K562 (cell line): Measurements from ENCODE around the gene C15orf62. TPM values are rescaled to one million over a fixed set of nuclear protein-coding genes. Genes with fewer than 3 reads are reported as not detected.
A peak's percentile ranks its signal among the peaks of the same experiment; 100 is the strongest.

ENCODE experiments used
- ARNT ChIP-seq, 2 experiments: fragments of 450-650 bp; IDR thresholded peaks; 2 replicates each; pipeline ENCODE4 v1.6.1; 2016; ENCODE audit warnings: mild to moderate bottlenecking in 1 of 2
- CREB1 ChIP-seq, 2 experiments: sonication (generic) in 1 of 2; formaldehyde crosslinking in 1 of 2; IDR thresholded peaks; 2 replicates each; pipeline versions ENCODE4 v1.6.1 to v1.8.0; 2012 to 2022; ENCODE audit warnings: inconsistent platforms in 1 of 2, mild to moderate bottlenecking in 1 of 2, missing genetic modification reagents in 1 of 2, moderate library complexity in 1 of 2
- E4F1 ChIP-seq: fragments of 250-450 bp; sonication (Bioruptor Pico); IDR thresholded peaks from 2 replicates; pipeline ENCODE4 v1.5.0; 2021; ENCODE audit warnings: mild to moderate bottlenecking, borderline replicate concordance
- GMEB1 ChIP-seq: fragments of 250-450 bp; sonication (Bioruptor Pico); IDR thresholded peaks from 2 replicates; pipeline ENCODE4 v1.4.0; 2020; ENCODE audit warnings: mild to moderate bottlenecking
- JUN ChIP-seq, 2 experiments: sonication (generic) in 1 of 2; formaldehyde crosslinking in 1 of 2; IDR thresholded peaks; 2 replicates each; pipeline versions ENCODE4 v1.6.1 to v1.8.0; 2012 to 2022; ENCODE audit warnings: borderline replicate concordance in 2 of 2, mild to moderate bottlenecking in 2 of 2, improper control_type of control experiment in 1 of 2, low read depth in 1 of 2, low read length in 1 of 2, missing genetic modification reagents in 1 of 2
- L3MBTL2 ChIP-seq: fragments of 450-650 bp; IDR thresholded peaks from 2 replicates; pipeline ENCODE4 v1.6.1; 2016; ENCODE audit warnings: mild to moderate bottlenecking, moderate library complexity
- POLR2AphosphoS5 ChIP-seq: IDR thresholded peaks from 2 replicates; pipeline ENCODE4 v1.6.1; 2011; ENCODE audit warnings: mild to moderate bottlenecking, low read depth, low read length, moderate library complexity; ENCODE audit not compliant: control insufficient read depth, insufficient read depth
- SREBF1 ChIP-seq: fragments of 150-350 bp; IDR thresholded peaks from 2 replicates; pipeline ENCODE4 v1.6.1; 2014; ENCODE audit warnings: antibody characterized with exemption, low read depth, low read length, borderline replicate concordance
- THRB ChIP-seq: fragments of 450-650 bp; formaldehyde crosslinking; conservative IDR thresholded peaks from 2 replicates; pipeline ENCODE4 v1.4.0; 2022; ENCODE audit warnings: mild to moderate bottlenecking, missing genetic modification characterization
- ZNF24 ChIP-seq: fragments of 450-650 bp; IDR thresholded peaks from 2 replicates; pipeline ENCODE4 v1.6.1; 2016
- polyA plus RNA-seq, 8 experiments: library from polyadenylated mRNA; depleted of rRNA in 4 of 8; stranded (reverse) in 5 of 8; unstranded in 3 of 8; fragments of >200 nt; fragmentation: Nextera tagmentation in 2 of 8; fragmentation: Illumina TruSeq in 1 of 8; extraction: Ambion mirVana in 2 of 8; extraction: Trizol in 1 of 8; gene quantifications; 2 replicates each; pipeline versions ENCODE4 v1.2.1 to v1.2.3, GENCODE V29; 2011 to 2014; ENCODE audit warnings: inconsistent platforms in 1 of 8, missing spikeins in 1 of 8
- total RNA-seq, 7 experiments: library from RNA; depleted of rRNA in 6 of 7; stranded (reverse); fragments of >200 nt in 6 of 7; fragmentation: Illumina TruSeq in 2 of 7; extraction: Trizol in 2 of 7; gene quantifications; 2 replicates each; pipeline versions ENCODE4 v1.2.1 to v1.2.3, GENCODE V29; 2011 to 2021; ENCODE audit warnings: low replicate concordance in 1 of 7
- TF ChIP-seq, protein P1 (sequence below): fragments of 250-450 bp; sonication (Bioruptor Pico); IDR thresholded peaks from 2 replicates; pipeline ENCODE4 v1.5.0; 2020; ENCODE audit warnings: mild to moderate bottlenecking, borderline replicate concordance
- TF ChIP-seq, protein P2 (sequence below), 3 experiments: fragments of 200-800 bp in 1 of 3; fragments of 250-450 bp in 1 of 3; fragments of 450-650 bp in 1 of 3; sonication (Bioruptor Pico) in 1 of 3; sonication (Bioruptor generic) in 1 of 3; formaldehyde crosslinking in 1 of 3; IDR thresholded peaks; 2 replicates each; pipeline versions ENCODE4 v1.6.1 to v1.8.0; 2016 to 2022; ENCODE audit warnings: mild to moderate bottlenecking in 2 of 3, missing genetic modification characterization in 2 of 3, missing compliant biosample characterization in 1 of 3, moderate library complexity in 1 of 3

C15orf62 gene
- total and polyA plus RNA-seq, 9 of the 15 experiments (the other 6 are each of a cell fraction or from before 2014, with no cell fraction given): 0.01 to 0.76 (median 0.30) TPM; not detected in 1

GRCh38 chr15:40807028-40807887 is 37.5 kb downstream of the C15orf62 start, which contains the start of the genes DNAJC17 and ZFYVE19 (continued):
- TF ChIP-seq, protein P1, sequence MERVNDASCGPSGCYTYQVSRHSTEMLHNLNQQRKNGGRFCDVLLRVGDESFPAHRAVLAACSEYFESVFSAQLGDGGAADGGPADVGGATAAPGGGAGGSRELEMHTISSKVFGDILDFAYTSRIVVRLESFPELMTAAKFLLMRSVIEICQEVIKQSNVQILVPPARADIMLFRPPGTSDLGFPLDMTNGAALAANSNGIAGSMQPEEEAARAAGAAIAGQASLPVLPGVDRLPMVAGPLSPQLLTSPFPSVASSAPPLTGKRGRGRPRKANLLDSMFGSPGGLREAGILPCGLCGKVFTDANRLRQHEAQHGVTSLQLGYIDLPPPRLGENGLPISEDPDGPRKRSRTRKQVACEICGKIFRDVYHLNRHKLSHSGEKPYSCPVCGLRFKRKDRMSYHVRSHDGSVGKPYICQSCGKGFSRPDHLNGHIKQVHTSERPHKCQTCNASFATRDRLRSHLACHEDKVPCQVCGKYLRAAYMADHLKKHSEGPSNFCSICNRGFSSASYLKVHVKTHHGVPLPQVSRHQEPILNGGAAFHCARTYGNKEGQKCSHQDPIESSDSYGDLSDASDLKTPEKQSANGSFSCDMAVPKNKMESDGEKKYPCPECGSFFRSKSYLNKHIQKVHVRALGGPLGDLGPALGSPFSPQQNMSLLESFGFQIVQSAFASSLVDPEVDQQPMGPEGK (CRISPR knock-in tag): no peak
- TF ChIP-seq, protein P2, sequence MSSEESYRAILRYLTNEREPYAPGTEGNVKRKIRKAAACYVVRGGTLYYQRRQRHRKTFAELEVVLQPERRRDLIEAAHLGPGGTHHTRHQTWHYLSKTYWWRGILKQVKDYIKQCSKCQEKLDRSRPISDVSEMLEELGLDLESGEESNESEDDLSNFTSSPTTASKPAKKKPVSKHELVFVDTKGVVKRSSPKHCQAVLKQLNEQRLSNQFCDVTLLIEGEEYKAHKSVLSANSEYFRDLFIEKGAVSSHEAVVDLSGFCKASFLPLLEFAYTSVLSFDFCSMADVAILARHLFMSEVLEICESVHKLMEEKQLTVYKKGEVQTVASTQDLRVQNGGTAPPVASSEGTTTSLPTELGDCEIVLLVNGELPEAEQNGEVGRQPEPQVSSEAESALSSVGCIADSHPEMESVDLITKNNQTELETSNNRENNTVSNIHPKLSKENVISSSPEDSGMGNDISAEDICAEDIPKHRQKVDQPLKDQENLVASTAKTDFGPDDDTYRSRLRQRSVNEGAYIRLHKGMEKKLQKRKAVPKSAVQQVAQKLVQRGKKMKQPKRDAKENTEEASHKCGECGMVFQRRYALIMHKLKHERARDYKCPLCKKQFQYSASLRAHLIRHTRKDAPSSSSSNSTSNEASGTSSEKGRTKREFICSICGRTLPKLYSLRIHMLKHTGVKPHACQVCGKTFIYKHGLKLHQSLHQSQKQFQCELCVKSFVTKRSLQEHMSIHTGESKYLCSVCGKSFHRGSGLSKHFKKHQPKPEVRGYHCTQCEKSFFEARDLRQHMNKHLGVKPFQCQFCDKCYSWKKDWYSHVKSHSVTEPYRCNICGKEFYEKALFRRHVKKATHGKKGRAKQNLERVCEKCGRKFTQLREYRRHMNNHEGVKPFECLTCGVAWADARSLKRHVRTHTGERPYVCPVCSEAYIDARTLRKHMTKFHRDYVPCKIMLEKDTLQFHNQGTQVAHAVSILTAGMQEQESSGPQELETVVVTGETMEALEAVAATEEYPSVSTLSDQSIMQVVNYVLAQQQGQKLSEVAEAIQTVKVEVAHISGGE (CRISPR knock-in tag; IDR thresholded peaks at IDR 0.05): peak in 1 of 3 experiments; percentile 78; a peak in 2 of 6 replicates
- TF ChIP-seq ARNT (IDR thresholded peaks at IDR 0.05): peak in 1 of 2 experiments; percentile 20; a peak in 1 of 4 replicates
- peak; percentile 71; the same call in 1 of the 2 replicates for TF ChIP-seq POLR2AphosphoS5
- TF ChIP-seq E4F1: peak; percentile 83; the same call in 1 of the 2 replicates
- no peak for TF ChIP-seq ZNF24
- peak; percentile 87 for TF ChIP-seq CREB1 (IDR thresholded peaks at IDR 0.05)
- peak; percentile 81; the same call in 1 of the 2 replicates for TF ChIP-seq CREB1 (CRISPR knock-in tag; IDR thresholded peaks at IDR 0.05)
- peak; percentile 97 for TF ChIP-seq GMEB1 (CRISPR knock-in tag)
- TF ChIP-seq L3MBTL2: peak; percentile 80
- TF ChIP-seq SREBF1: peak; percentile 13; the same call in 1 of the 2 replicates
- 0 out of 2 replicates have a peak, but pooled peaks have one; percentile 19 for TF ChIP-seq JUN (IDR thresholded peaks at IDR 0.05; ENCODE audit: borderline replicate concordance, low read depth, low read length)
- TF ChIP-seq JUN (CRISPR knock-in tag; IDR thresholded peaks at IDR 0.05; ENCODE audit: borderline replicate concordance): no peak; the same call in 1 of the 2 replicates
- TF ChIP-seq THRB (CRISPR knock-in tag): 0 out of 2 replicates have a peak, but pooled peaks have one; percentile 37
